ENCODE results near the gene SPAG9.

GRCh38 chr17:51006601-51007000, 114.1 kb downstream of the SPAG9 start:
- TF ChIP-seq, protein P1, sequence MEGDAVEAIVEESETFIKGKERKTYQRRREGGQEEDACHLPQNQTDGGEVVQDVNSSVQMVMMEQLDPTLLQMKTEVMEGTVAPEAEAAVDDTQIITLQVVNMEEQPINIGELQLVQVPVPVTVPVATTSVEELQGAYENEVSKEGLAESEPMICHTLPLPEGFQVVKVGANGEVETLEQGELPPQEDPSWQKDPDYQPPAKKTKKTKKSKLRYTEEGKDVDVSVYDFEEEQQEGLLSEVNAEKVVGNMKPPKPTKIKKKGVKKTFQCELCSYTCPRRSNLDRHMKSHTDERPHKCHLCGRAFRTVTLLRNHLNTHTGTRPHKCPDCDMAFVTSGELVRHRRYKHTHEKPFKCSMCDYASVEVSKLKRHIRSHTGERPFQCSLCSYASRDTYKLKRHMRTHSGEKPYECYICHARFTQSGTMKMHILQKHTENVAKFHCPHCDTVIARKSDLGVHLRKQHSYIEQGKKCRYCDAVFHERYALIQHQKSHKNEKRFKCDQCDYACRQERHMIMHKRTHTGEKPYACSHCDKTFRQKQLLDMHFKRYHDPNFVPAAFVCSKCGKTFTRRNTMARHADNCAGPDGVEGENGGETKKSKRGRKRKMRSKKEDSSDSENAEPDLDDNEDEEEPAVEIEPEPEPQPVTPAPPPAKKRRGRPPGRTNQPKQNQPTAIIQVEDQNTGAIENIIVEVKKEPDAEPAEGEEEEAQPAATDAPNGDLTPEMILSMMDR (IDR thresholded peaks at IDR 0.05; ENCODE audit: poor library complexity, severe bottlenecking), result no peak
- no peak for TF ChIP-seq MXI1 (conservative IDR thresholded peaks at IDR 0.05; ENCODE audit: poor library complexity, severe bottlenecking)

Data from neural cell (in vitro differentiated cells).